Endothelial cell of umbilical vein (primary cell): ENCODE measurements around the gene ADAMTS14. TPM values are rescaled to one million over a fixed set of nuclear protein-coding genes. Genes with fewer than 3 reads are reported as not detected.

Experiments used
- BruUV-seq: library from RNA; stranded (reverse); fragments of 400-500 nt; replicated peaks from 2 replicates; lab custom pipeline; 2021; lab: Mats Ljungman, UMichigan
- CTCF ChIA-PET: fragments of 300-600, 350-600 bp; sonication (Branson Sonifier 250); formaldehyde crosslinking; loops from one replicate; lab custom pipeline; 2021; ENCODE audit warnings: antibody characterized with exemption, inconsistent platforms; lab: Charles Lee
- POLR2A ChIA-PET: fragments of 300-600, 350-600 bp; sonication (Branson Sonifier 250); formaldehyde crosslinking; loops from one replicate; lab custom pipeline; 2021; ENCODE audit warnings: antibody characterized with exemption, inconsistent platforms; lab: Charles Lee
- DNase-seq: peaks from one replicate; pipeline ENCODE4 v3.0.0-alpha.2; 2011; ENCODE audit warnings: low read depth, low spot score
- FAIRE-seq: peaks from 2 replicates; lab custom pipeline; 2011; peaks lifted over from hg19 to GRCh38; lab: Jason Lieb, UNC
- H2AFZ ChIP-seq: 2 replicates; pipeline ENCODE4 v1.6.0; 2012; ENCODE audit warnings: low read depth, low read length, control low read depth, inconsistent platforms
- H3K27ac ChIP-seq: 2 replicates; pipeline ENCODE4 v1.5.1; 2011; ENCODE audit warnings: low read depth, mild to moderate bottlenecking, control low read depth, low read length, moderate library complexity; ENCODE audit not compliant: insufficient read depth
- H3K27me3 ChIP-seq, 2 experiments: 2 replicates each; pipeline versions ENCODE4 v1.6.0 to v1.6.1; 2011; ENCODE audit warnings: low read length in 2 of 2, mixed read lengths in 1 of 2; ENCODE audit not compliant: control insufficient read depth in 2 of 2, insufficient read depth in 2 of 2
- H3K36me3 ChIP-seq, 2 experiments: 2 replicates in 1 of 2; 3 replicates in 1 of 2; pipeline ENCODE4 v1.5.1; 2011; ENCODE audit warnings: low read length in 2 of 2, mild to moderate bottlenecking in 1 of 2, moderate library complexity in 1 of 2; ENCODE audit not compliant: control insufficient read depth in 2 of 2, insufficient read depth in 2 of 2; ENCODE audit errors: extremely low read depth in 1 of 2
- H3K4me1 ChIP-seq: 3 replicates; pipeline ENCODE4 v1.5.1; 2011; ENCODE audit warnings: mild to moderate bottlenecking, low read length; ENCODE audit not compliant: control insufficient read depth, insufficient read depth; ENCODE audit errors: extremely low read depth
- H3K4me2 ChIP-seq: 2 replicates; pipeline ENCODE4 v1.6.1; 2011; ENCODE audit warnings: low read length, control low read depth, mixed read lengths; ENCODE audit not compliant: insufficient read depth
- H3K4me3 ChIP-seq, 3 experiments: fragments of 200-600 bp in 1 of 3; sonication (generic), shearing (Covaris generic) in 1 of 3; replicated peaks in 1 of 3; 2 replicates each; pipeline ENCODE4 v1.5.1; 2011 to 2016; ENCODE audit warnings: control low read depth in 3 of 3, low read length in 3 of 3, mild to moderate bottlenecking in 2 of 3, inconsistent platforms in 1 of 3, low read depth in 1 of 3, moderate library complexity in 1 of 3; ENCODE audit not compliant: insufficient read depth in 1 of 3
- H3K79me2 ChIP-seq: 2 replicates; pipeline ENCODE4 v1.6.0; 2012; ENCODE audit warnings: low read length, inconsistent platforms; ENCODE audit not compliant: control insufficient read depth, insufficient read depth
- H3K9ac ChIP-seq: replicated peaks from 2 replicates; pipeline ENCODE3; 2011; ENCODE audit warnings: low read length, control low read depth; ENCODE audit not compliant: insufficient read depth; ENCODE audit errors: extremely low read depth
- H3K9me1 ChIP-seq: replicated peaks from 3 replicates; pipeline ENCODE4 v1.6.0; 2011; ENCODE audit warnings: mild to moderate bottlenecking, low read length; ENCODE audit not compliant: control insufficient read depth, insufficient read depth; ENCODE audit errors: extremely low read depth
- H3K9me3 ChIP-seq: replicated peaks from 2 replicates; pipeline ENCODE4 v1.5.1; 2012; ENCODE audit warnings: low read length, inconsistent platforms; ENCODE audit not compliant: control insufficient read depth, insufficient read depth
- H4K20me1 ChIP-seq: replicated peaks from 2 replicates; pipeline ENCODE3; 2011; ENCODE audit warnings: mild to moderate bottlenecking, low read length; ENCODE audit not compliant: control insufficient read depth, insufficient read depth; ENCODE audit errors: extremely low read depth
- CTCF ChIP-seq, 2 donors: IDR thresholded peaks; 1 replicate in 1 of 2; 2 replicates in 1 of 2; pipeline ENCODE4 v1.5.1; 2011; ENCODE audit warnings: low read length in 2 of 2, mild to moderate bottlenecking in 2 of 2, moderate library complexity in 2 of 2, control low read depth in 1 of 2, inconsistent platforms in 1 of 2, low read depth in 1 of 2; ENCODE audit not compliant: insufficient read depth in 1 of 2; ENCODE audit errors: extremely low read depth in 1 of 2
- EZH2 ChIP-seq: IDR thresholded peaks from 2 replicates; pipeline ENCODE4 v1.6.1; 2012; ENCODE audit warnings: borderline replicate concordance, low read depth, mild to moderate bottlenecking, moderate library complexity, low read length, inconsistent platforms; ENCODE audit not compliant: severe bottlenecking
- FOS ChIP-seq: IDR thresholded peaks from 2 replicates; pipeline ENCODE4 v1.6.1; 2011; ENCODE audit warnings: mild to moderate bottlenecking, low read length, moderate library complexity, borderline replicate concordance; ENCODE audit not compliant: insufficient read depth
- GATA2 ChIP-seq: IDR thresholded peaks from 2 replicates; pipeline ENCODE4 v1.7.0; 2011; ENCODE audit warnings: low read depth, mild to moderate bottlenecking, moderate library complexity, mixed read lengths, low read length; ENCODE audit not compliant: insufficient read length, insufficient read depth
- JUN ChIP-seq: IDR thresholded peaks from 2 replicates; pipeline ENCODE4 v1.6.1; 2011; ENCODE audit warnings: borderline replicate concordance, low read depth; ENCODE audit not compliant: insufficient read length, insufficient read depth
- MAX ChIP-seq: IDR thresholded peaks from 2 replicates; pipeline ENCODE4 v1.6.1; 2011; ENCODE audit not compliant: insufficient read depth, insufficient read length
- MYC ChIP-seq: IDR thresholded peaks from one replicate; pipeline ENCODE4 v1.6.1; 2011; ENCODE audit warnings: mild to moderate bottlenecking, low read depth, low read length
- POLR2A ChIP-seq: IDR thresholded peaks from 2 replicates; pipeline ENCODE4 v1.6.1; 2012; ENCODE audit warnings: low read depth, mild to moderate bottlenecking, control low read depth, low read length
- POLR2AphosphoS5 ChIP-seq: IDR thresholded peaks from 2 replicates; pipeline ENCODE4 v1.6.1; 2012; ENCODE audit warnings: low read depth, mild to moderate bottlenecking, control low read depth, low read length, moderate library complexity; ENCODE audit not compliant: insufficient read depth
- dilution Hi-C: fragments of 300-500 bp; cut with MboI; formaldehyde crosslinking; loops from one replicate; pipeline ENCODE4 v1.15.0; 2019; ENCODE audit warnings: low sequenced_read_pairs; ENCODE audit not compliant: extremely low pct_ligation_motif_present
- intact Hi-C: fragments of 100-400 bp; cut with micrococcal nuclease; formaldehyde crosslinking; loops from one replicate; pipeline ENCODE4 v1.10.0; 2022
- polyA plus RNA-seq, 4 experiments: library from polyadenylated mRNA; depleted of rRNA in 3 of 4; stranded (reverse) in 3 of 4; unstranded in 1 of 4; fragments of >200 nt; gene quantifications; 2 replicates each; pipeline versions ENCODE4 v1.2.1 to v1.2.3, GENCODE V29; 2011 to 2012; ENCODE audit warnings: missing spikeins in 1 of 4
- total RNA-seq: library from RNA; stranded (reverse); gene quantifications from 2 replicates; pipeline ENCODE4 v1.2.3, GENCODE V29; 2021

ADAMTS14 gene
- total and polyA plus RNA-seq, 2 donors (not counting 3 experiments of a cell fraction or from before 2014, with no cell fraction given), result not detected

- Histone ChIP-seq H3K27me3 (peaks cover 8 to 15% of the 10 kb centered on the region in 2 experiments), H3K9me3 (no peaks in the 10 kb centered on the region), H3K79me2 (no peaks in the 10 kb centered on the region), H3K9me1 (no peaks in the 10 kb centered on the region), H3K36me3 (no peaks in the 10 kb centered on the region), H2AFZ (no peak overlapping the region), H3K9ac (no peak overlapping the region), H3K4me1 (no peaks in the 10 kb centered on the region), H3K4me3 (no peak overlapping the region), H3K4me2 (no peak overlapping the region), H3K27ac (no peak overlapping the region), H4K20me1 (no peaks in the 10 kb centered on the region)
- dilution Hi-C loops, result no loop called here
- POLR2A ChIA-PET, result no interaction called here
- BruUV-seq, result no TSS peak
- FAIRE-seq, result no peak
- TF ChIP-seq MAX, result no peak
- no peak for TF ChIP-seq MYC
- no peak for TF ChIP-seq POLR2A
- no peak for TF ChIP-seq FOS
- no peak for TF ChIP-seq GATA2
- TF ChIP-seq CTCF (IDR thresholded peaks at IDR 0.05; ENCODE audit: extremely low read depth in 1 of 2, insufficient read depth in 1 of 2, low read depth in 1 of 2, low read length in 2 of 2), result no peak
- no peak for TF ChIP-seq EZH2
- no peak for TF ChIP-seq POLR2AphosphoS5
- no peak for TF ChIP-seq JUN
- CTCF ChIA-PET, result no interaction called here
- DNase-seq, result no peak
- intact Hi-C loops, result no loop called here
Measured at GRCh38 chr10:70780370-70780760, 108.1 kb downstream of the ADAMTS14 start.
